GM12878 (cell line): ENCODE results near the gene CS. TPM values are rescaled to one million over a fixed set of nuclear protein-coding genes. Genes with fewer than 3 reads are reported as not detected.

Experiments used
- ATAC-seq: fragments of 200-7000 bp; cut with Tn5 transposase; 3 replicates; pipeline ENCODE4 v1.9.1; 2020; ENCODE audit warnings: mild to moderate bottlenecking, moderate library complexity
- BruUV-seq: library from RNA; stranded (reverse); fragments of 400-500 nt; replicated peaks from 2 replicates; lab custom pipeline; 2021; lab: Mats Ljungman, UMichigan
- CTCF ChIA-PET: fragments of 300-600 bp; sonication (Branson Sonifier 250); formaldehyde crosslinking; extraction: SDS; loops from one replicate; lab custom pipeline; 2021; ENCODE audit warnings: inconsistent platforms; lab: Yijun Ruan, JAX
- POLR2A ChIA-PET: fragments of 350-600 bp; formaldehyde crosslinking; extraction: SDS; loops from one replicate; lab custom pipeline; 2021; ENCODE audit warnings: inconsistent platforms; lab: Charles Lee
- RAD21 ChIA-PET: fragments of 300-600 bp; sonication (Branson Sonifier 250); formaldehyde crosslinking; loops from one replicate; lab custom pipeline; 2023; ENCODE audit warnings: antibody characterized with exemption; ENCODE audit not compliant: unreplicated experiment; lab: Charles Lee
- SMC1A ChIA-PET: fragments of 300-600 bp; sonication (Branson Sonifier 250); formaldehyde crosslinking; loops from one replicate; lab custom pipeline; 2023; ENCODE audit not compliant: unreplicated experiment, uncharacterized antibody; lab: Charles Lee
- DNase-seq: peaks from one replicate; pipeline ENCODE4 v3.0.0-alpha.2; 2011; ENCODE audit warnings: low read depth, low spot score
- FAIRE-seq: peaks from 3 replicates; lab custom pipeline; 2011; peaks lifted over from hg19 to GRCh38; lab: Jason Lieb, UNC
- H2AFZ ChIP-seq: 2 replicates; pipeline ENCODE4 v1.6.0; 2011; ENCODE audit warnings: low read depth, low read length, control low read depth; ENCODE audit not compliant: control insufficient read depth
- H3K27ac ChIP-seq: 2 replicates; pipeline ENCODE4 v1.5.1; 2011; ENCODE audit warnings: control low read depth; ENCODE audit not compliant: control insufficient read depth, insufficient read depth
- H3K27me3 ChIP-seq, 2 experiments: replicated peaks in 1 of 2; 2 replicates each; pipeline versions ENCODE4 v1.6.0 to v1.6.1; 2011; ENCODE audit warnings: low read length in 1 of 2; ENCODE audit not compliant: control insufficient read depth in 2 of 2, insufficient read depth in 2 of 2
- H3K36me3 ChIP-seq, 2 experiments: 2 replicates each; pipeline ENCODE4 v1.5.1; 2011; ENCODE audit warnings: low read length in 1 of 2; ENCODE audit not compliant: control insufficient read depth in 2 of 2, insufficient read depth in 2 of 2
- H3K4me1 ChIP-seq: 2 replicates; pipeline ENCODE4 v1.6.1; 2011; ENCODE audit warnings: mild to moderate bottlenecking, low read length, moderate library complexity, mixed read lengths; ENCODE audit not compliant: control insufficient read depth, insufficient read depth
- H3K4me2 ChIP-seq: 2 replicates; pipeline ENCODE4 v1.6.0; 2011; ENCODE audit warnings: control low read depth; ENCODE audit not compliant: control insufficient read depth, insufficient read depth
- H3K4me3 ChIP-seq: fragments of 200-600 bp; sonication (generic); 2 replicates; pipeline ENCODE4 v1.5.1; 2016
- H3K79me2 ChIP-seq: 2 replicates; pipeline ENCODE4 v1.6.0; 2011; ENCODE audit warnings: low read length; ENCODE audit not compliant: control insufficient read depth, insufficient read depth
- H3K9ac ChIP-seq: 2 replicates; pipeline ENCODE4 v1.8.0; 2011; ENCODE audit warnings: low read length, control low read depth, mixed read lengths; ENCODE audit not compliant: control insufficient read depth, insufficient read depth
- H3K9me3 ChIP-seq: replicated peaks from 3 replicates; pipeline ENCODE4 v1.5.1; 2011; ENCODE audit warnings: mild to moderate bottlenecking, low read length; ENCODE audit not compliant: control insufficient read depth, insufficient read depth
- H4K20me1 ChIP-seq: 2 replicates; pipeline ENCODE4 v1.6.0; 2011; ENCODE audit not compliant: control insufficient read depth, insufficient read depth
- CREB1 ChIP-seq: IDR thresholded peaks from 2 replicates; pipeline ENCODE4 v1.6.1; 2012; ENCODE audit warnings: low read depth, mild to moderate bottlenecking, inconsistent platforms
- HCFC1 ChIP-seq: fragments of 150-350 bp; IDR thresholded peaks from 2 replicates; pipeline ENCODE4 v1.6.1; 2014; ENCODE audit warnings: low read length
- IKZF1 ChIP-seq: fragments of 450-650 bp; conservative IDR thresholded peaks from 2 replicates; pipeline ENCODE4 v1.6.1; 2017; ENCODE audit warnings: antibody characterized with exemption, mild to moderate bottlenecking
- IKZF2 ChIP-seq, 2 experiments: fragments of 450-650 bp; IDR thresholded peaks; 2 replicates each; pipeline ENCODE4 v1.6.1; 2017; ENCODE audit warnings: mild to moderate bottlenecking in 2 of 2, moderate library complexity in 2 of 2
- RELB ChIP-seq: fragments of 450-650 bp; IDR thresholded peaks from 2 replicates; pipeline ENCODE4 v1.6.1; 2017; ENCODE audit warnings: low read depth, mild to moderate bottlenecking, moderate library complexity
- SMAD5 ChIP-seq: IDR thresholded peaks from 2 replicates; pipeline ENCODE4 v1.6.1; 2016; ENCODE audit warnings: antibody characterized with exemption, low read depth
- TCF12 ChIP-seq: IDR thresholded peaks from 2 replicates; pipeline ENCODE4 v1.6.1; 2011; ENCODE audit warnings: low read depth, mild to moderate bottlenecking, low read length
- WGBS: methylation state at CpG from one replicate; pipeline ENCODE4 v1.1.6; 2016; ENCODE audit warnings: low lambda C conversion rate; ENCODE audit not compliant: insufficient replicate concordance, insufficient coverage; ENCODE audit errors: missing lambda C conversion rate; 5-methylcytosine and 5-hydroxymethylcytosine counted together
- in situ Hi-C: fragments of 300-500 bp; cut with MboI; formaldehyde crosslinking; loops from 9 replicates; pipeline ENCODE4 v1.14.3; 2018; ENCODE audit warnings: mixed read lengths
- intact Hi-C: fragments of 100-400 bp; cut with micrococcal nuclease; formaldehyde crosslinking; loops from one replicate; pipeline ENCODE4 v1.14.2; 2022; ENCODE audit not compliant: unreplicated experiment
- polyA plus RNA-seq, 11 experiments: library from polyadenylated mRNA; depleted of rRNA in 4 of 11; unstranded in 6 of 11; stranded (reverse) in 5 of 11; fragments of >200 nt; fragmentation: Nextera tagmentation in 4 of 11; fragmentation: Illumina TruSeq in 1 of 11; extraction: Ambion mirVana in 4 of 11; extraction: Trizol in 1 of 11; gene quantifications; 1 replicate in 1 of 11; 2 replicates in 10 of 11; pipeline versions ENCODE4 v1.2.1 to v1.2.3, GENCODE V29; 2011 to 2016; ENCODE audit warnings: inconsistent platforms in 2 of 11, missing spikeins in 2 of 11, low read depth in 1 of 11
- total RNA-seq, 4 experiments: library from RNA; depleted of rRNA in 3 of 4; stranded (reverse); fragments of >200 nt in 3 of 4; fragmentation: Illumina TruSeq in 1 of 4; extraction: Trizol in 1 of 4; gene quantifications; 2 replicates each; pipeline versions ENCODE4 v1.2.1 to v1.2.3, GENCODE V29; 2013 to 2021

Gene CS
- total and polyA plus RNA-seq, 10 of the 15 experiments (the other 5 are each of a cell fraction or from before 2014, with no cell fraction given) = 64.9 to 276 (median 139) TPM

- BruUV-seq = no TSS peak
- Histone ChIP-seq H3K4me2 (peak overlapping the region; percentile 96), H3K27ac (peak overlapping the region; percentile 96), H4K20me1 (no peaks in the 10 kb centered on the region), H3K9me3 (no peaks in the 10 kb centered on the region; the same call in 2 of the 3 replicates), H3K79me2 (peaks cover 30% of the 10 kb centered on the region), H3K27me3 (no peaks in the 10 kb centered on the region), H3K4me3 (peak overlapping the region; percentile 91), H3K36me3 (peaks cover 0 to 2% of the 10 kb centered on the region in 2 experiments; a peak in 1 of 4 replicates), H3K9ac (peak overlapping the region; percentile 95), H2AFZ (peak overlapping the region; percentile 96), H3K4me1 (0 out of 2 replicates have a peak, but pooled peaks cover 3% of the 10 kb centered on the region)
- WGBS = 9% methylated on average over 4 of the region's 4 CpGs
- ATAC-seq (no peak), DNase-seq (no peak), FAIRE-seq (no peak)
- no peak for TF ChIP-seq TCF12
- in situ Hi-C loops = no loop called here
- POLR2A ChIA-PET = interaction anchor here (0.6 to 4.0 kb wide), 27 partner anchors 9 to 505 kb away, joined by 3 to 68 read pairs (median 5); partner anchors contain the start of genes ANKRD52, CNPY2, COQ10A and ESYT1
- RAD21 ChIA-PET = interaction anchor here (0.6 to 3.5 kb wide), 21 partner anchors 11 to 484 kb away, joined by 3 to 41 read pairs (median 7); partner anchors contain the start of genes ANKRD52, CNPY2, COQ10A and ESYT1
- SMC1A ChIA-PET = interaction anchor here (0.8 to 3.4 kb wide), 15 partner anchors 15 to 410 kb away, joined by 3 to 33 read pairs (median 5); partner anchors contain the start of genes ANKRD52, ESYT1, ORMDL2 and SMARCC2
- intact Hi-C loops = no loop called here
- CTCF ChIA-PET = interaction anchor here (0.7 to 4.2 kb wide), 30 partner anchors 12 to 484 kb away, joined by 3 to 107 read pairs (median 6); partner anchors contain the start of genes ANKRD52, CNPY2, COQ10A and ESYT1
These were observed 77.6 kb downstream of the CS start for GRCh38 chr12:56222531-56222895.

- SMC1A ChIA-PET = interaction anchor here (0.8 to 3.4 kb wide), 21 partner anchors 14 to 411 kb away, joined by 3 to 33 read pairs (median 5); partner anchors contain the start of genes ANKRD52, CNPY2, ESYT1 and SMARCC2
- POLR2A ChIA-PET = interaction anchor here (0.5 to 4.0 kb wide), 42 partner anchors 9 to 504 kb away, joined by 3 to 68 read pairs (median 4); partner anchors contain the start of genes ANKRD52, CNPY2, COQ10A and ESYT1
- H3K79me2 ChIP-seq = peaks cover 30% of the 10 kb centered on the region
- 0 out of 2 replicates have a peak, but pooled peaks have one; percentile 10 for TF ChIP-seq RELB
- TF ChIP-seq HCFC1 = 0 out of 2 replicates have a peak, but pooled peaks have one; percentile 12
- TF ChIP-seq CREB1 = peak; percentile 93
- peak in 1 of 2 experiments; percentile 7; a peak in 2 of 4 replicates for TF ChIP-seq IKZF2 (IDR thresholded peaks at IDR 0.05)
- TF ChIP-seq SMAD5 = peak; percentile 94
- TF ChIP-seq IKZF1 = peak; percentile 66
These were observed 78.2 kb downstream of the CS start, which contains the start of gene RNF41 for GRCh38 chr12:56221757-56222530. Gene RNF41, minus strand, starts transcription at chr12:56221922. Its CDS starts 7,875 bp downstream, at chr12:56214047.

More at GRCh38 chr12:56221757-56222530, 78.2 kb downstream of the CS start, which contains the start of gene RNF41:
- Histone ChIP-seq H3K27me3 (no peaks in the 10 kb centered on the region), H4K20me1 (no peaks in the 10 kb centered on the region), H3K4me2 (peak within 1 kb of the TSS; percentile 96), H3K27ac (peak within 1 kb of the TSS; percentile 96), H2AFZ (peak within 1 kb of the TSS; percentile 96), H3K36me3 (no peaks in the 10 kb centered on the region; a peak in 1 of 4 replicates), H3K9ac (peak within 1 kb of the TSS; percentile 95), H3K4me1 (0 out of 2 replicates have a peak, but pooled peaks cover 3% of the 10 kb centered on the region), H3K4me3 (peak within 1 kb of the TSS; percentile 91), H3K9me3 (no peaks in the 10 kb centered on the region; the same call in 2 of the 3 replicates)
- CTCF ChIA-PET = interaction anchor here (0.6 to 4.2 kb wide), 34 partner anchors 11 to 483 kb away, joined by 3 to 107 read pairs (median 5); partner anchors contain the start of genes ANKRD52, CNPY2, COQ10A and ESYT1
- RAD21 ChIA-PET = interaction anchor here (0.6 to 3.5 kb wide), 32 partner anchors 9 to 483 kb away, joined by 3 to 41 read pairs (median 5); partner anchors contain the start of genes ANKRD52, CNPY2, COQ10A and ESYT1
- TSS peak; percentile 74 for BruUV-seq
- ATAC-seq = peak; percentile 88
- in situ Hi-C loops (no loop called here), intact Hi-C loops (no loop called here)
- DNase-seq = peak; percentile 82
- FAIRE-seq = peak; percentile 95
- under 1% methylated on average over 42 of the region's 42 CpGs for WGBS
